Stimulated activated CD4-positive, alpha-beta T cell treated with anti-CD3 and anti-CD28 coated beads, Interleukin-15, amount 100 ng/mL, for 1 hour (primary cell): ENCODE data around the gene ROR2.
"Not testable (repeated sequence)": the region's sequence is repeated elsewhere in the genome, so short reads cannot be mapped to it uniquely, and the experiment has no call there.

Experiments used
- DNase-seq, 2 donors: peaks; one replicate each; pipeline ENCODE4 v3.0.0-alpha.2; 2020; ENCODE audit warnings: low read depth in 1 of 2, low spot score in 1 of 2

ROR2 gene

DNA sequence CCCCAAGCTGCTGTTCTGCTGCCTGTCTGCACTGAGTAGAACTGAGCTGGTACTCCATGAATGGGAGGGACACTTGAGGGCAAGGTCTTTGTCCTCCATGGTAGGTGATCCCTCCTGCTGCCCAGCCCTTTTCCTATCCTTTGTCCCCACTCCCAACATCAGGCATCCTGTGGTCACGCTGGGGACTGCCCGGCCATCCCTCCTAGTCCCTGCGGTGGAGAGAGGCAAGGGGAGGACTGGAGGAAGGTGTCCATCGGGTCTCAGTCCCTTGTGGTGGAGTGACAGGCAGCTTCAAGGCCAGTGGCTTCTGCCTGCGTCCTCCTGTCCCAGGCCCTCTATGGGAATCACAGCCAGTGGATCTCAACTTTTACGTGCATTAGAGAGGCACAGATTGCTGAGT lies 25.9 kb downstream of the ROR2 start:
- no peak for DNase-seq

- DNase-seq, result no peak
Observed at GRCh38 chr9:91923145-91923544, 26.9 kb downstream of the ROR2 start.

- DNase-seq, result no peak
Observed at GRCh38 chr9:91921371-91921770, 28.7 kb downstream of the ROR2 start.

- DNase-seq, result no peak
Observed at GRCh38 chr9:91920630-91921350, 29.2 kb downstream of the ROR2 start.

GRCh38 chr9:91919621-91920020 lies 30.4 kb downstream of the ROR2 start:
- DNase-seq, result no peak

DNA sequence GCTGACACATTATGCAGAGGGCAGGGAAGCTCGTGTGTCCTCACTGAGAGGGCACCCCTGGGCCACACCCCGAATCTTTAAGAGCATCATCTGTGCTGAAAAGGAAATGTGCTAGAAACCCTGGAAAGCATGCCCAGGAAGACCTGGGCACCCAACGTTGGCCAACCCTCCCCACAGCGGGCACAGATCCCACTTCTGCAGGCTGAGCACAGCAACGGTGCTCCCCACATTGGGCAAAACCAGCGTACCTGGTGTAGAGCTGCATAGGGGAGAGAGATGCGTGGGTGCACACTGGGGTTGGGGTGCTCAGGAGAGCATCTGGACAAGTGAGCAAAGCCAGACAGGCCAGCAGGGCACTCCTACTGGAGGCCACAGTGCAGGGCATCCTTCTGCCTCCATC lies 32.6 kb downstream of the ROR2 start:
- no peak for DNase-seq

DNA sequence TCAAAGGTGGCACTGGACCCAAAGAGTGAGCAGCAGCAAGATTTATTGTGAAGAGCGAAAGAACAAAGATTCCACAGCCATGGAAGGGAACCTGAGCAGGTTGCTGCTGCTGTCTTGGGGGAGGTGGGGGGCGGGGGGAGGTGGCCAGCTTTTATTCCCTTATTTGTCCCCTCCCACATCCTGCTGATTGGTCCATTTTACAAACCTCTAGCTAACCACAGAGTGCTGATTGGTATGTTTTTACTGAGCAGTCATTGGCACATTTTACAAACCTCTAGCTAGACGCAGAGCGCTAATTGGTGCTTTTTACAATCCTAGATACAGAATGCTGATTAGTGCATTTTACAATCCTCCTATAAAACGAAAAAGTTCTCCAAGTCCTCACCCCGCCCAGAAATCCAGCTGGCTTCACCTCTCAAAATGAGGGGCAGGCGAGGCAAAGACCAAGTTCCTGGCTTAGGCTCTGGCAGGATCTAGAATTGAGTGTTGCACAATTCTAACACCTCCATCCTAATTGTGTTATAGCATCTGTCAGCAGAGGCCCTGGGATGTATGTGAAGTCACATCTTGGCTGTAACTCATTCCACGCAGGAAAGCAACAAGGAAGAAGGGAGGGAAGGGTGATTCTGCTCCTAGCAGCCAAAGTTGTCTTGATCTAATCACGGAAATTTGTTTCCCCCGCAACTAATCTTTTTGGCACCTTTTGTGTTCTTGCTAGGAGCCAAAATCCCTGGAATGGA lies 34.3 kb downstream of the ROR2 start:
- DNase-seq, result no peak

- no peak for DNase-seq
Observed at GRCh38 chr9:91914937-91915336, 35.1 kb downstream of the ROR2 start.

DNA sequence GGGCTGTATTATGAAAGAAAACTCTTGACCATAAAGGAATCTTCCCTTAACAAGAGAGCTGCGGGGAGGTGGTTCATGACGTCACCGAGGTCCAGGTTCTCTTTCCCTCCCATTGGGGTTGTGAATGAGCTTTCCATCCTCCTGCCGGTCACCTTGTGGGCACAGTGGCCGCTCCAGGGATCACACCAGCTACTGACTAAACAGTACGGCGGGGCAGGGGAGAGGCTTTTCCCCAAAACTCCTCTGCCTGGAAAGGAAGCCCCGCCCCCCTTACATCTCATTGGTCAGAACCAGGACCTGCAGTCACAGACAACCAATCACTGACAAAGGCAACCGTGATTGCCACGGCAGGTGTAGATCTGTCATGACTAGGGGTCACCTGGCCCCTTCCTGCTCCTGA lies 35.6 kb downstream of the ROR2 start:
- no peak for DNase-seq

- DNase-seq, result no peak
Observed at GRCh38 chr9:91913986-91914385, 36.0 kb downstream of the ROR2 start.

GRCh38 chr9:91913096-91913495 lies 36.9 kb downstream of the ROR2 start:
- DNase-seq, result no peak

- no peak for DNase-seq
Observed at GRCh38 chr9:91911657-91912056, 38.4 kb downstream of the ROR2 start.

GRCh38 chr9:91909256-91909655 lies 40.8 kb downstream of the ROR2 start:
- not testable (repeated sequence) for DNase-seq

DNA sequence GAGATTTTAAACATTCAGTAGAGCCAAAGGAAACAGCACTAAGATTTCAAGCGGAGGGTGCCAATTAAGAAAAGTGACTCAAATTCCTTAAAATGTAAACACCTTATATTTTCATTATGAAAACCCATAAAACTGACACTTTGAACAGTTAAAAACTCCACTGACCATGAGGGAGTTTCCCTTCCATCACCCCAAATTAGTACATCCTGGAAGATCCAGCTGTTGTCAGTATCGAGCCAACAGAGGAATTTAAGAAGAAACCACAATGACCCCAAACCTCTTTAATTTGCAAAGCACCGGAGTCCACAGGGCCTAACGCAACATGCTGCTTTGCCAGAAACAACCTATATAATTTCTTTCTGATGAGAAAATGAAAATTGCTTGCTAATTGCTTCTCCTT lies 41.3 kb downstream of the ROR2 start:
- DNase-seq, result no peak

DNA sequence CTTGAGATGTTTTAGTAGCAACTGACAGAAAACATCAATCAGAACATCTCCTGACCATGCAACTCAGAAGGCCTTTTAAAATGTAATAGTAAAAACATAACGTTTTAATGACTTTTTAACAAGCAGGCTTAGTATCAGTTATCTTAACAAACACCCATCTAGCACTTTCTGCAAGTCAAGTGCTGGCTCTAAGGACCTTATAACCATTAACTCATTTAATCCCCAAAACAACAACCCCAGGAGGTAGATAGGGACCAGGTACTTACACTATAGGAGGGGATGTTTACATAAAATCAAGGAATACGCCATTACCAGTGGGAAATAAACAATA lies 41.8 kb downstream of the ROR2 start:
- no peak for DNase-seq

DNA sequence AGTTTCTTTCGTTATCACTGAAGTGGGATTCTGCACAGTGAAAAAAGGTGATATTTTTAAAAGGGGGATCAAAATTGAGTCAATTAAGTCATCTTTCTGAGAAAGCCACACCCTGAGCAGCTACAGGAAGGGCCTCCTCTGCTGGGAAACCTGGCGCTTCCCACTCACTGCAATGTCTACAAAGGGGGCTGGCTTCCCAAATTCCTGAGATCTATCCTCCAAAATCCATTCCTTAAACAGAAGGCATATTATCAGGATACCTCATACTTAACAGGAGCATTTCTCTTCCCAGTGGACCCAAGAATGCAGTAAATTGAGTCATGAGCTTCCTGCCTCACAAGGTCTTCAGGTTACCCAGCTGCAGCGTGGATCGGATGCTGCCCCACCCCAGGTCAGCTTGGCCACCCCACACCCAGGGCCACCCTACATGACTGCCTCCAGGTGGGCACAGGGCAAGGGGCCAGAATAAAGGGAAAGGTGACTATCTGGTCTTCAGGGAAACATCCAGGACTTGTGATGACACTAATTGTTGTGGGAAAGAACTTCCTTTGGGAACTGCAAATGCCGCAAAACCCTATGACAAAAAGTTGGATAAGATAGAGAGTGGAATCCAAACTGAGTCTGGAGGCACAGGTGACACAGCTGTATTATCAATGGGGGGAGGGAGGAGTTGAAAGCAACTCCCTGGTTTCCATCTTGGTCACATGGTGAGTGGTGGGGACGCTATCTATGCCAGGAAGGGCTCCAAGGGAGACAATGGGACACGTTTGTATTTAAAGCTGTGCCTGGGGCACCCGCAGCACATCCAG lies 42.3 kb downstream of the ROR2 start:
- no peak for DNase-seq

GRCh38 chr9:91905991-91906469 lies 44.0 kb downstream of the ROR2 start:
- no peak for DNase-seq

- DNase-seq, result no peak
Observed at GRCh38 chr9:91905237-91905650, 44.8 kb downstream of the ROR2 start.

GRCh38 chr9:91904588-91905236 lies 45.3 kb downstream of the ROR2 start:
- no peak for DNase-seq

DNA sequence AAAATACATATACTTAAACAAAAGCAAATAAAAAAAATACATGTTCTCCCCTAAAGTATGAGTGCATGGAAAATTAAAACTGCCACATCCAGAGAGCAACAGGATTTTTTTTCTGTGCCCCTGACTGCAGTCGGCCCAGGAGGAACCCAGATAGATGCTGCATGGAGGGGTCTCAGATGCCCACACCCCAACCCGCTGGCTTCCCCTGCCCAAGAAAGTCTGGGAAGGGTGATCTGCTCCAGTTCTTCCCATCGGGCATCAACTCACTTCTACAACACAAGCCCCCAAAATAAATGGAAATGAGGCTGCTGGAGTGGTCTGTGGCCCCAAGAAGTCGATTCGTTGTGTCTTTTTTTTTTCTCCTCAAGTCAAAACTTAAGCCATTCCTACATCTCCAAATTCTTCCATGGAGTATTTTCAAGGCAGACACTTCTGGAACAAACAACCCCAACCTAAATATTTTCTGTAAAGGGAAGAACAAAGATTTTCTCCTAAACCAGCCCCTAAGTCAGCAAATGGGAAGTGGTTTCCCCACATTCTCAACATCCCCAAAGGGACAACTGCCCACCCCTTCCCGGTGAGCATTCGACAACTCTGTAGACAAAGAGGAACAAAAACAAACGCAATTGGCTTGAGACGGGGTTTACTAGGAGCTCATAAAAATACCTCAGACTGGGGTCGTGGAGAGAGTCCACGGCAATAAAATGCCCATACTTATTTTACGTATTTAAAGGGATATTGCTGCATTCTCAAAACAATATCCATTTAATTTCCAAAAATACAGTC lies 46.7 kb downstream of the ROR2 start:
- no peak for DNase-seq
